ENCODE measurements around the gene SPTY2D1. TPM values are rescaled to one million over a fixed set of nuclear protein-coding genes. Genes with fewer than 3 reads are reported as not detected.

Gene SPTY2D1
- total RNA-seq, 1 experiment from 2014 or later, result 26.8 TPM

DNA sequence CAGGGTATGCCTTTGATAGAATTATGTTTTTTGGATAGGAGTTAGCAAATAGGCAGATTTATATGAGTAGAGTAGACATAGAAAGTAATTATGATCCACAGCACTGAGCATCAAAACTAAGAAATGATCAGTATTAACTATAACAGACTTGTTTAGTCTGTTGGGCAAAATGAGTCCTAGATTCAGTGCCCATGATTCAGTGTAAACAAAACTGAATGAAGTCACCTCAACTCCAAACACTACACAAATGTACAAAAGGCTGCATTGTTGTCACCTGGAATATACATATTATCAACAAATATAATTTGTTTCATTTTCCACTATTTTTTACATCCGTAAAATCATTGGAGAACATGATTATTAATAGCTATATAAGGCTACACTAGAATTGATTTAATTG is 52.3 kb downstream of the SPTY2D1 start:
- POLR2A ChIA-PET, result no interaction called here
- BruUV-seq (replicated peaks), result no TSS peak
- no peaks in the 10 kb centered on the region for H3K9me3 Mint-ChIP-seq (ENCODE audit: unreplicated experiment)
- H3K4me1 Mint-ChIP-seq (ENCODE audit: insufficient read depth, unreplicated experiment), result no peaks in the 10 kb centered on the region
- peaks cover 17% of the 10 kb centered on the region for H3K36me3 Mint-ChIP-seq (ENCODE audit: insufficient read depth, unreplicated experiment)
- DNase-seq (ENCODE audit: unreplicated experiment), result no peak
- H3K27ac Mint-ChIP-seq (ENCODE audit: low read depth, unreplicated experiment), result peak overlapping the region; percentile 66
- TF ChIP-seq, protein P1, sequence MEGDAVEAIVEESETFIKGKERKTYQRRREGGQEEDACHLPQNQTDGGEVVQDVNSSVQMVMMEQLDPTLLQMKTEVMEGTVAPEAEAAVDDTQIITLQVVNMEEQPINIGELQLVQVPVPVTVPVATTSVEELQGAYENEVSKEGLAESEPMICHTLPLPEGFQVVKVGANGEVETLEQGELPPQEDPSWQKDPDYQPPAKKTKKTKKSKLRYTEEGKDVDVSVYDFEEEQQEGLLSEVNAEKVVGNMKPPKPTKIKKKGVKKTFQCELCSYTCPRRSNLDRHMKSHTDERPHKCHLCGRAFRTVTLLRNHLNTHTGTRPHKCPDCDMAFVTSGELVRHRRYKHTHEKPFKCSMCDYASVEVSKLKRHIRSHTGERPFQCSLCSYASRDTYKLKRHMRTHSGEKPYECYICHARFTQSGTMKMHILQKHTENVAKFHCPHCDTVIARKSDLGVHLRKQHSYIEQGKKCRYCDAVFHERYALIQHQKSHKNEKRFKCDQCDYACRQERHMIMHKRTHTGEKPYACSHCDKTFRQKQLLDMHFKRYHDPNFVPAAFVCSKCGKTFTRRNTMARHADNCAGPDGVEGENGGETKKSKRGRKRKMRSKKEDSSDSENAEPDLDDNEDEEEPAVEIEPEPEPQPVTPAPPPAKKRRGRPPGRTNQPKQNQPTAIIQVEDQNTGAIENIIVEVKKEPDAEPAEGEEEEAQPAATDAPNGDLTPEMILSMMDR (IDR thresholded peaks at IDR 0.05; ENCODE audit: unreplicated experiment), result no peak
- no peak overlapping the region for H3K4me3 Mint-ChIP-seq (ENCODE audit: unreplicated experiment)
- no peaks in the 10 kb centered on the region for H3K27me3 Mint-ChIP-seq (ENCODE audit: insufficient read depth, unreplicated experiment)
- CTCF ChIA-PET, result interaction anchor here (0.7 to 1.3 kb wide), 3 partner anchors 11 to 151 kb away, joined by 3 to 6 read pairs (median 3); no protein-coding TSS in a partner anchor
- intact Hi-C loops (cut with micrococcal nuclease), result no loop called here

DNA sequence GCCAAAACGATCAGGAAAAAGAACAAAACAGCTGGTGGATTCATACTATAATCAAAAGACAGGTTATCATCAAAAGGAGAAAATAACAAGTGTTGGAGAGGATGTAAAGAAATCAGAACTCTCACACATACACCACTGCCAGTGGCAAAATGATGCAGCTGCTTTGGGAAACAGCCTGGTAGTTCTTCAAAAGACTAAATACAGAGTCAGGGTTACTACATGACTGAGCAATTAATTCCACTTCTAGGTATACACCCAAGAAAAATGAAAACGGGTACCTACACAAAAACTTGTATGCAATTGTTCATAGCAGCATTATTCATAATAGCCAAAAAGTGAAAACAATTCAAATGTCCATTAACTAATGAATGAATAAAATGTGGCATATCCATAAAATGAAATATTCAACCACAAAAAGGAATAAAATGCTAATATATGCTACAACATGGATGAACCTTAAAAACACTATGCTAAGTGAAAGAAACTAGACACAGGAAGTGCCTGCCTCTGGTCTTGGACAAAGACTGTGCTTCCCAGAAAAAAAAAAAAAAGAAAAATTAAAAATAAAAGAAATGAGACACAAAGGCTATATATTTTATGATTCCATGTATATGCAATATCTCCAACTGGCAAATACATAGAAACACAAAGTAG is 53.9 kb downstream of the SPTY2D1 start:
- no peak overlapping the region for H3K4me3 Mint-ChIP-seq (ENCODE audit: unreplicated experiment)
- H3K4me1 Mint-ChIP-seq (ENCODE audit: insufficient read depth, unreplicated experiment), result no peaks in the 10 kb centered on the region
- ChIA-PET CTCF (interaction anchor here (0.6 to 1.2 kb wide), 3 partner anchors 16 to 145 kb away, joined by 3 to 4 read pairs (median 3); no protein-coding TSS in a partner anchor), POLR2A (interaction anchor here (0.7 kb wide), 1 partner anchor 447 kb away, joined by 3 read pairs; no protein-coding TSS in a partner anchor)
- H3K36me3 Mint-ChIP-seq (ENCODE audit: insufficient read depth, unreplicated experiment), result peaks cover 28% of the 10 kb centered on the region
- H3K27me3 Mint-ChIP-seq (ENCODE audit: insufficient read depth, unreplicated experiment), result no peaks in the 10 kb centered on the region
- H3K27ac Mint-ChIP-seq (ENCODE audit: low read depth, unreplicated experiment), result no peak overlapping the region
- intact Hi-C loops (cut with micrococcal nuclease), result no loop called here
- TF ChIP-seq, protein P1 (IDR thresholded peaks at IDR 0.05; ENCODE audit: unreplicated experiment), result no peak
- no peak for DNase-seq (ENCODE audit: unreplicated experiment)
- no peaks in the 10 kb centered on the region for H3K9me3 Mint-ChIP-seq (ENCODE audit: unreplicated experiment)
- BruUV-seq (replicated peaks), result no TSS peak

DNA sequence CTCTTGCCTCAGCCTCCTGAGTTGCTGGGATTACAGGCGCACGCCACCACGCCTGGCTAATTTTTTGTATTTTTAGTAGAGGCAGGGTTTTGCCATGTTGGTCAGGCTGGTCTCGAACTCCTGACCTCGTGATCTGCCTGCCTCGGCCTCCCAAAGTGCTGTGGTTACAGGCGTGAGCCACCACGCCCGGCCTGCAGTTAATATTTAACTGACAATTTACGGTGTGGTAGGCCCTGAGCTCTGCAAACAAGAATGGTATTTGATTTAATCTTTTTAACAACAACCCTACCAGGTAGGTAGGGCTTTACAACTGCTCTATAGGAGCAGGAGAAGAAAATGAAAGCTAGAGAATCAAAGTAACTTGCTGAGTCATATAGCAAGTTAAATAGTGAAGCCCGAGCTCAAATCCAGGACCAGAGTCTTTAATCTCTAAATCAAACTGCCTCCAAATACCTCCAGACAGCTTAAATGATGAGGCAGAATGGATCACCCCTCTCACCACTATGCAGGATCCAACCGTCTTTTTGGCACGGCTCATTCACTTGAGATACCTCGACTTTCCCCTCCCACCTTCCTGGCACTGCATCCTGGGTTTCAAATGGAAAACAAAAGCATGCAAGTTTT is 55.1 kb downstream of the SPTY2D1 start:
- POLR2A ChIA-PET, result interaction anchor here (0.7 to 1.6 kb wide), 3 partner anchors 9 to 55 kb away, joined by 4 to 9 read pairs (median 4); partner anchors contain the start of genes SPTY2D1 and UEVLD
- no TSS peak for BruUV-seq (replicated peaks)

DNA sequence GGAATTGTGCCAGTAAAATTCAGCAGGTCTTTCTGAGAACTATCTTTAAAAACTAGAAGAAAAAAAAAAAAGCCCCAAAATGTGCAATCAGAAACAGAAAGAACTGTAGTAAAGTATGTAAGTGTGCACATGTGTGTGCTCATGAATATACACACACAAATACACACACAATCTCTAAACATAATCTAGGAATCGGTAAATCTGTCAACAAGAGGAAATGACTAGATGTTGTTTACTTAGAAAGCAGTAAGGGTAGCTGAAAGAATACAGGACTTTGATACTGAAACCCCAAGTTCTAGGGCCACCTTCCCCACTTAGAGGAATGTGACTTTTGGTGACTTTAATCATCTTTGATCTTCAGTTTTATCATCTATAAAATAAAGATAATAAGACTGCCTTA is 58.8 kb downstream of the SPTY2D1 start:
- CTCF ChIA-PET, result interaction anchor here (0.6 kb wide), 1 partner anchor 144 kb away, joined by 3 read pairs; no protein-coding TSS in a partner anchor
- peaks cover 60% of the 10 kb centered on the region for H3K36me3 Mint-ChIP-seq (ENCODE audit: insufficient read depth, unreplicated experiment)
- H3K4me3 Mint-ChIP-seq (ENCODE audit: unreplicated experiment), result no peak overlapping the region
- TF ChIP-seq, protein P1 (IDR thresholded peaks at IDR 0.05; ENCODE audit: unreplicated experiment), result no peak
- H3K27ac Mint-ChIP-seq (ENCODE audit: low read depth, unreplicated experiment), result no peak overlapping the region
- intact Hi-C loops (cut with micrococcal nuclease), result no loop called here
- H3K4me1 Mint-ChIP-seq (ENCODE audit: insufficient read depth, unreplicated experiment), result peaks cover 6% of the 10 kb centered on the region
- H3K27me3 Mint-ChIP-seq (ENCODE audit: insufficient read depth, unreplicated experiment), result no peaks in the 10 kb centered on the region
- no peaks in the 10 kb centered on the region for H3K9me3 Mint-ChIP-seq (ENCODE audit: unreplicated experiment)
- DNase-seq (ENCODE audit: unreplicated experiment), result no peak
- no TSS peak for BruUV-seq (replicated peaks)
- POLR2A ChIA-PET, result no interaction called here

More for the DNA sequence above, 55.1 kb downstream of the SPTY2D1 start:
- Mint-ChIP-seq H3K36me3 (ENCODE audit: insufficient read depth, unreplicated experiment) (peaks cover 40% of the 10 kb centered on the region), H3K27me3 (ENCODE audit: insufficient read depth, unreplicated experiment) (no peaks in the 10 kb centered on the region), H3K4me1 (ENCODE audit: insufficient read depth, unreplicated experiment) (no peaks in the 10 kb centered on the region), H3K9me3 (ENCODE audit: unreplicated experiment) (no peaks in the 10 kb centered on the region), H3K27ac (ENCODE audit: low read depth, unreplicated experiment) (no peak overlapping the region), H3K4me3 (ENCODE audit: unreplicated experiment) (no peak overlapping the region)
- no peak for DNase-seq (ENCODE audit: unreplicated experiment)
- CTCF ChIA-PET, result interaction anchor here (1.1 to 2.1 kb wide), 5 partner anchors 10 to 152 kb away, joined by 3 to 7 read pairs (median 3); partner anchors contain the start of gene UEVLD
- TF ChIP-seq, protein P1 (IDR thresholded peaks at IDR 0.05; ENCODE audit: unreplicated experiment), result no peak
- intact Hi-C loops (cut with micrococcal nuclease), result no loop called here

Measured in MCF 10A (cell line).